Stimulated activated CD8-positive, alpha-beta memory T cell treated with anti-CD3 and anti-CD28 coated beads, Interleukin-12 subunit alpha, Interleukin-12 subunit beta, amount 100 ng/mL, for 4 hours (primary cell): Measurements from ENCODE around the gene DALRD3.

Experiments used
- DNase-seq: peaks from one replicate; pipeline ENCODE4 v3.0.0-alpha.2; 2020; ENCODE audit warnings: low read depth

Gene DALRD3

DNA sequence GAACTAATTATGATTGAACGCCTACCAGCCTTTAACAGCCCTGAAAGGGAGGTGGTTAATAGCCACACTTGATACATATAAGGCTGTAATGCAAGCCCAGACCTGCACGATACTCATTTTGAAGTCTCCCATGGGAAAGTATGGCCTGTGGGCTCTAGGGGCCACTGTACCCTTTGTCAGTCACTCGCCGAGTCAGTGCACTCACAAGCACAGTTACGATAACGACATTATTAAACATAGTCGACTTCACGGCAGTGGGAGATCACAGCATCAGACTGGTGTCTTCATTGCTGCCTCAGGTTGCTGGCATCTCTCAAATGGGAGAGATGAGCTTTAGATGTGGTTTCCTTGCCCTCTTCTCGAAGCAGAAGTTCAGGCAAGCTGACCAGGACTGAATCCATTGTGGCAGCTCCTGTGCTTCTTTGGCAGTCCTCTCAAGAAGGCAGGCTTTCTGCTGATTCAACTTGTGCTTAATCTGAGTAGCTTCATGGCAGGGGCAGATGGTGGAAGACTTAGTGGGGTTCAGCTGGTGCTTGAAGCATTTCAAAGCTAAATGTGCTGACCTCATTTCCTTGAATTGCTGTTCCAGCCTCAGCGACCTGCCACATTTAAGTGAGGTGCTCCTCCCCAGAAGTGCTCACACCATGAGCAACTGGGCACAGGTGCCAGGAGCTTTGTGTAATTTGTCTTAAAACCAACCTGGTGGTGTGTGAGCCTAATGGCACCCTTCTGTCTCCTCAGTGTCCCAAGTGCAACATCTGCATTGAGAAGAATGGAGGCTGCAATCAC is 44.1 kb downstream of the DALRD3 start:
- no peak for DNase-seq

DNA sequence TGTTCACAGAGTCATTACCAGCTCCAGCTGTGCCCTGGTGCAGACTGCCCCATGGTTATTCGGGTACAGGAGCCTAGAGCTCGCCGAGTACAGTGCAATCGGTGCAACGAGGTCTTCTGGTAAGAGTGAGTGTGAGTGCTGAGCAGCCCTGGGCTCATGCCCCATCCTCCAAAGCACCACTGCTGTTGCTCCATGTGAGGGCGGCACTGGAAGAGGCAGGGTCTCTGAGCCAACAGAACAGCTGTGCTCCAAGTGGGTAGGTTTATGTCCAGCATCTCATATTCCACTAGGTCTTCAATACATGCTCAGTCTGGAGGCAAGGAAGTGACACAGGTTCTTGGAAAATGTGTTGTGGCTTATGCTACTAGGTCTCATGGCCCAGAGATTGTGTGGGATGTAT is 47.8 kb downstream of the DALRD3 start:
- DNase-seq, result no peak

DNA sequence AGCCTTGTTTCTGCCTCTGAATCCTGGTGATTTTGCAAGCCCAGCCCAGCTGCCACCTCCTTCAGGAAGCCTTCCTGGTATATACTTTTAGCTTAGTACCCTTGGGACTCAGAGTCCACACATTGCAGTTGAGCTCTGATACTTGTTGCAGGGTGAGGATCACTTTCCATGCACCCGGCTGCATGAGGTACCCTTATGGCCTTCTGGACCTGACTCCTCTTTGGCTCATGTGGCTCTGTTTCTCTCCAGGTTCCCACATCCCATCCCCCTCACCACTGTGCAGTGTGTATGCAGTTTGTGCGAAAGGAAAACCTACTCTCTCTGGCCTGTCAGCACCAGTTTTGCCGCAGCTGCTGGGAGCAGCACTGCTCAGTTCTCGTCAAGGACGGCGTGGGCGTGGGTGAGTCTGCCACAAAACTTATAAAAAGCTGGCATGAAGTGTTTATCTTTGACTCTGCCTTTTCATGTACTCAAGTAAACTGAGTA is 51.5 kb downstream of the DALRD3 start:
- DNase-seq, result no peak

GRCh38 chr3:48966367-48966766 is 52.0 kb downstream of the DALRD3 start:
- DNase-seq, result no peak
